Lung (tissue), 12 donors: ENCODE data around the gene NNMT. TPM values are rescaled to one million over a fixed set of nuclear protein-coding genes. Genes with fewer than 3 reads are reported as not detected.

Source experiments
- ATAC-seq: fragments of 200-7000 bp; cut with Tn5 transposase; one replicate; pipeline ENCODE4 v1.9.1; 2020; ENCODE audit warnings: moderate number of reproducible peaks; ENCODE audit not compliant: insufficient read depth, low FRiP score
- DNase-seq, 3 donors: peaks; one replicate each; pipeline ENCODE4 v3.0.0-alpha.2; 2013 to 2017
- H3K27ac ChIP-seq, 2 donors: one replicate each; pipeline ENCODE4 v1.5.1; 2013; ENCODE audit warnings: mild to moderate bottlenecking in 2 of 2, moderate library complexity in 2 of 2, control low read depth in 1 of 2, inconsistent platforms in 1 of 2, low read depth in 1 of 2, low read length in 1 of 2
- H3K27me3 ChIP-seq, 3 donors: one replicate each; pipeline ENCODE4 v1.5.1; 2013; ENCODE audit warnings: low read length in 2 of 3; ENCODE audit not compliant: control insufficient read depth in 3 of 3, insufficient read depth in 3 of 3
- H3K36me3 ChIP-seq, 4 donors: one replicate each; pipeline ENCODE4 v1.5.1; 2013; ENCODE audit warnings: low read length in 4 of 4, mild to moderate bottlenecking in 1 of 4, moderate library complexity in 1 of 4; ENCODE audit not compliant: control insufficient read depth in 4 of 4, insufficient read depth in 4 of 4
- H3K4me1 ChIP-seq, 5 donors: one replicate each; pipeline ENCODE4 v1.5.1; 2013; ENCODE audit warnings: low read length in 5 of 5, mild to moderate bottlenecking in 2 of 5, moderate library complexity in 1 of 5; ENCODE audit not compliant: control insufficient read depth in 5 of 5, insufficient read depth in 5 of 5
- H3K4me3 ChIP-seq: one replicate; pipeline ENCODE4 v1.5.1; 2013; ENCODE audit warnings: mild to moderate bottlenecking, control low read depth, moderate library complexity
- H3K9ac ChIP-seq, 2 donors: one replicate each; pipeline ENCODE4 v1.5.1; 2013; ENCODE audit warnings: low read length in 2 of 2, control low read depth in 1 of 2; ENCODE audit not compliant: insufficient read depth in 1 of 2
- H3K9me3 ChIP-seq, 4 donors: one replicate each; pipeline ENCODE4 v1.5.1; 2013; ENCODE audit warnings: low read length in 3 of 4, mild to moderate bottlenecking in 1 of 4, moderate library complexity in 1 of 4; ENCODE audit not compliant: control insufficient read depth in 4 of 4, insufficient read depth in 3 of 4
- WGBS, 2 donors: extraction: QIAGEN DNeasy Blood & Tissue Kit; methylation state at CpG; one replicate each; pipeline ENCODE4 v1.1.7; 2013; 5-methylcytosine and 5-hydroxymethylcytosine counted together
- polyA plus RNA-seq, 2 donors: library from polyadenylated mRNA; stranded (reverse); fragments of 200-250 nt; gene quantifications; one replicate each; pipeline ENCODE4 v1.2.1, GENCODE V29; 2013
- total RNA-seq, 2 donors: library from RNA; depleted of rRNA in 1 of 2; stranded (reverse); fragments of >200 nt in 1 of 2; gene quantifications; one replicate each; pipeline ENCODE4 v1.2.1, GENCODE V29; 2014 to 2021
- TF ChIP-seq, protein P1 (sequence below): IDR thresholded peaks from 2 replicates; pipeline ENCODE4 v1.5.1; 2012; ENCODE audit warnings: mild to moderate bottlenecking; ENCODE audit errors: control extremely low read depth, extremely low read depth
- donor health status: control.
- donor health status: control.
- donor health status: Bipolar disorder and iron deficiency.
- donor health status: healthy.
- donor health status: DM: yes; HTN: yes; CAD: no.

The NNMT gene
- total and polyA plus RNA-seq, 4 donors, result 15.4 to 523 (median 345) TPM

DNA sequence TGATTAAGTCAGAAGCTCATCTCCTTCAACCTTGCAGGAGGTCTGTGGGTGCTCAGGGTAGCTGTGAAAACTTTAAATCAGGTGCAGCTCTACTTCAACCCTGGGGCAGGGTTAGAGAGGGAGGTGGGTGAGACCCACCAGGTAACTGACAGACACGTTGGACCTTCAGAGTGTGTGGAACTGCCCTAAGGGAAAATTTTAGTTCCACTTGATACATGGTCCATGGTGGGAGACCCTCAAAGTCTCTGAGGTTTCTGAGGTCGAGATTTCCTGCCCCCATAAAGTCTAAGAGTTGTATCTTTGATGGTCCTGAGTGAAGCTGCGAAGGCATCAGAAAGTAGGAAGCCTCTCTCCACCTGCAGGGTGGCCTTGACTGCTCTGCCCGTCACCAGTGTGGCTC is 23.9 kb upstream of the NNMT start:
- peaks cover 0 to 3% (median 0%) of the 10 kb centered on the region in 5 donors for H3K4me1 ChIP-seq
- WGBS, 2 donors, result 72 to 77% methylated on average over 4 of the region's 4 CpGs
- TF ChIP-seq, protein P1, sequence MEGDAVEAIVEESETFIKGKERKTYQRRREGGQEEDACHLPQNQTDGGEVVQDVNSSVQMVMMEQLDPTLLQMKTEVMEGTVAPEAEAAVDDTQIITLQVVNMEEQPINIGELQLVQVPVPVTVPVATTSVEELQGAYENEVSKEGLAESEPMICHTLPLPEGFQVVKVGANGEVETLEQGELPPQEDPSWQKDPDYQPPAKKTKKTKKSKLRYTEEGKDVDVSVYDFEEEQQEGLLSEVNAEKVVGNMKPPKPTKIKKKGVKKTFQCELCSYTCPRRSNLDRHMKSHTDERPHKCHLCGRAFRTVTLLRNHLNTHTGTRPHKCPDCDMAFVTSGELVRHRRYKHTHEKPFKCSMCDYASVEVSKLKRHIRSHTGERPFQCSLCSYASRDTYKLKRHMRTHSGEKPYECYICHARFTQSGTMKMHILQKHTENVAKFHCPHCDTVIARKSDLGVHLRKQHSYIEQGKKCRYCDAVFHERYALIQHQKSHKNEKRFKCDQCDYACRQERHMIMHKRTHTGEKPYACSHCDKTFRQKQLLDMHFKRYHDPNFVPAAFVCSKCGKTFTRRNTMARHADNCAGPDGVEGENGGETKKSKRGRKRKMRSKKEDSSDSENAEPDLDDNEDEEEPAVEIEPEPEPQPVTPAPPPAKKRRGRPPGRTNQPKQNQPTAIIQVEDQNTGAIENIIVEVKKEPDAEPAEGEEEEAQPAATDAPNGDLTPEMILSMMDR, result no peak
- DNase-seq (no peak), ATAC-seq (no peak)
- H3K36me3 ChIP-seq, result peaks cover 0 to 4% (median under 1%) of the 10 kb centered on the region in 4 donors
- H3K9ac ChIP-seq, result no peak overlapping the region
- H3K9me3 ChIP-seq, result peaks cover 0 to 2% (median 0%) of the 10 kb centered on the region in 4 donors
- peaks cover 0 to 11% (median 10%) of the 10 kb centered on the region in 3 donors for H3K27me3 ChIP-seq
- H3K27ac ChIP-seq, result no peak overlapping the region
- no peak overlapping the region for H3K4me3 ChIP-seq

DNA sequence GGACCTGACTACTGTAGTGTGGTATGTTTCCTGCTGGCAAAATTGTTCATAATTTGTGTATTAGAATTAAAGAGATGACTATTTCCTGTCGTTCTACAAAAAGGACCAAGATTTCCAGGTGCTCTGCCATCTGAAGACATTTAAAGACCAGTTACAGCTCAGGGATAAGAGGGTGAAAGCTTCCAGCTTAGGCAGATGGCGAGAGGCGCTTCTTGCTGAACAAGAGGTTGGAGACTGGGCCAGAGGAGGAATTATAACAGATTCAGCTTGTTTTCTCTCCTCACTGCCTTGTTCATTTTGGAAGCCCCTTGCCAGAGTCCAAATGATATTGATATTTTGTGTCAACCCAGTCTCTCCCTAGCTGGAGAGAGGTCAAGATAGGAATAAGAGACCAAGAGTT is 23.1 kb upstream of the NNMT start:
- WGBS, 2 donors, result 86 to 88% methylated on average over 3 of the region's 3 CpGs
- H3K27me3 ChIP-seq, result peaks cover 0 to 11% (median 10%) of the 10 kb centered on the region in 3 donors

DNA sequence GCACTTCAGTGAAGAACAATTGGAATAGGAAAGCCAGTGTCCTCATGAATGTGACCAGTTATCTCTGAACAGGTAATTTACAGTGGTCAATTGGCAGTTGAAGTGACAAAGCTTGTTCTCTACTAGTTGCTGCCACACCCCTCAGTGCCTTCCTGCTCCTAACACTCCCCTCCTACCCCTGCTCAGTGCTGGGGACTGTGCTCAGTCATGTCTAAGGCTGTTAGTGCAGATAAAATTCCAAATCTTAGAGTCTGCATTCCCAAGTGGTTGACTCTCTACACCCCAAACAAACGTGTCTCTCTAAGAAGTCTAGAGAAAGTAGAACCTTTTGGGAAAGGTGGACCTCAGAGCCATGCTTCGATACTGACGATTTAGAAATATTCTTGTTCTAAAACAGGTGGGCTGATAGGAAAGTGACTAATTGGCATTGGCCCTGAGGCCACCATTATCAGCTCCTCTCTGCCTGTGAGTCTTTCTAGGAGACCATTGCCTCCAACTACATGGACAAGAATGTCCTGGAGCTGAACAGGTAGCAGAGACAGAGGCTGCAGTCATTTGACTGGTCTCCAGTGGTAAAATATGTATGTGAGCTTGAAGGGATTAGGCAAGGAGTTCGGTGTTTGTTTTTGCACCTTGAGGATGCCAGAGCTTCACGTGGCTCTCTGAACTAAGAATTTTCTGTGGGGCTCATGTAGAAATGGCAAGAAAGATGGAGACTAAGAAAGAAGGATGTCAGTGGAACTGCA is 22.1 kb upstream of the NNMT start:
- peaks cover 0 to 11% (median 10%) of the 10 kb centered on the region in 3 donors for H3K27me3 ChIP-seq
- no peak overlapping the region for H3K4me3 ChIP-seq
- H3K36me3 ChIP-seq, result peaks cover 0 to 4% (median under 1%) of the 10 kb centered on the region in 4 donors
- TF ChIP-seq, protein P1, result no peak
- H3K4me1 ChIP-seq, result peaks cover 0 to 3% (median 0%) of the 10 kb centered on the region in 5 donors
- no peak overlapping the region for H3K27ac ChIP-seq
- peaks cover 0 to 2% (median 0%) of the 10 kb centered on the region in 4 donors for H3K9me3 ChIP-seq
- H3K9ac ChIP-seq, result no peak overlapping the region
- no peak for DNase-seq
- 81 to 83% methylated on average over 5 of the region's 5 CpGs for WGBS, 2 donors
- no peak for ATAC-seq

More for the DNA sequence above, 23.1 kb upstream of the NNMT start:
- H3K4me3 ChIP-seq, result no peak overlapping the region
- no peak for ATAC-seq
- peaks cover 0 to 4% (median under 1%) of the 10 kb centered on the region in 4 donors for H3K36me3 ChIP-seq
- H3K27ac ChIP-seq, result no peak overlapping the region
- peaks cover 0 to 3% (median 0%) of the 10 kb centered on the region in 5 donors for H3K4me1 ChIP-seq
- H3K9ac ChIP-seq, result no peak overlapping the region
- H3K9me3 ChIP-seq, result peaks cover 0 to 2% (median 0%) of the 10 kb centered on the region in 4 donors
- DNase-seq, result no peak
- TF ChIP-seq, protein P1, result no peak
